GM23338 (cell line): ENCODE results near the gene TMEM208. TPM values are rescaled to one million over a fixed set of nuclear protein-coding genes. Genes with fewer than 3 reads are reported as not detected.

Source experiments
- ATAC-seq: fragments of 200-7000 bp; cut with Tn5 transposase; 3 replicates; pipeline ENCODE4 v1.9.1; 2020
- DNase-seq: peaks from one replicate; pipeline ENCODE4 v3.0.0-alpha.2; 2015; ENCODE audit warnings: low spot score
- H2AFZ ChIP-seq: fragments of 200-600 bp; sonication (generic); 2 replicates; pipeline ENCODE4 v1.8.0; 2016; ENCODE audit warnings: antibody characterized with exemption, mild to moderate bottlenecking, moderate library complexity
- H3F3A ChIP-seq: fragments of 200-600 bp; sonication (generic); replicated peaks from 2 replicates; pipeline ENCODE4 v1.8.0; 2017; ENCODE audit warnings: antibody characterized with exemption, mixed run types, low read depth
- H3K27ac ChIP-seq: fragments of 200-600 bp; sonication (generic); 2 replicates; pipeline ENCODE4 v1.6.1; 2016; ENCODE audit warnings: low read depth
- H3K27me3 ChIP-seq: fragments of 200-600 bp; sonication (generic); 2 replicates; pipeline ENCODE4 v1.8.0; 2016; ENCODE audit warnings: mild to moderate bottlenecking, mixed run types, moderate library complexity; ENCODE audit not compliant: insufficient read depth
- H3K36me3 ChIP-seq: fragments of 200-600 bp; sonication (generic); 2 replicates; pipeline ENCODE4 v1.8.0; 2016; ENCODE audit warnings: mild to moderate bottlenecking; ENCODE audit not compliant: insufficient read depth
- H3K4me1 ChIP-seq: fragments of 200-600 bp; sonication (generic); 2 replicates; pipeline ENCODE4 v1.8.0; 2016; ENCODE audit warnings: mild to moderate bottlenecking, moderate library complexity; ENCODE audit not compliant: insufficient read depth
- H3K4me2 ChIP-seq: fragments of 200-600 bp; sonication (generic); 2 replicates; pipeline ENCODE4 v1.7.1; 2017; ENCODE audit warnings: mixed run types
- H3K4me3 ChIP-seq: fragments of 200-600 bp; sonication (generic); 2 replicates; pipeline ENCODE4 v1.6.1; 2016; ENCODE audit warnings: mixed run types
- H3K79me2 ChIP-seq: fragments of 200-600 bp; sonication (generic); replicated peaks from 2 replicates; pipeline ENCODE4 v1.8.0; 2017; ENCODE audit warnings: mild to moderate bottlenecking; ENCODE audit not compliant: insufficient read depth
- H3K9me2 ChIP-seq: fragments of 200-600 bp; sonication (generic); 2 replicates; pipeline ENCODE4 v1.8.0; 2017; ENCODE audit not compliant: insufficient read depth
- H4K20me1 ChIP-seq: fragments of 200-600 bp; sonication (generic); replicated peaks from 2 replicates; pipeline ENCODE4 v1.8.0; 2017; ENCODE audit warnings: mild to moderate bottlenecking; ENCODE audit not compliant: insufficient read depth
- H3K27ac Mint-ChIP-seq: 2 replicates; pipeline ENCODE4 v1.8.0; 2020; ENCODE audit warnings: inconsistent platforms, mild to moderate bottlenecking, moderate library complexity, mixed read lengths
- H3K27me3 Mint-ChIP-seq: 3 replicates; pipeline ENCODE4 v1.8.0; 2022; ENCODE audit warnings: low read depth, mild to moderate bottlenecking, moderate library complexity, mixed read lengths, inconsistent platforms; ENCODE audit not compliant: insufficient read depth, poor library complexity
- H3K36me3 Mint-ChIP-seq: 3 replicates; pipeline ENCODE4 v1.8.0; 2021; ENCODE audit warnings: low read depth, mild to moderate bottlenecking, inconsistent platforms, moderate library complexity, mixed read lengths
- H3K4me1 Mint-ChIP-seq: 3 replicates; pipeline ENCODE4 v1.8.0; 2020; ENCODE audit warnings: mild to moderate bottlenecking, inconsistent platforms, mixed read lengths
- H3K4me3 Mint-ChIP-seq: 3 replicates; pipeline ENCODE4 v1.8.0; 2021; ENCODE audit warnings: moderate library complexity, mild to moderate bottlenecking, inconsistent platforms, mixed read lengths
- H3K9me3 Mint-ChIP-seq: 3 replicates; pipeline ENCODE4 v1.8.0; 2020; ENCODE audit warnings: moderate library complexity, mild to moderate bottlenecking, inconsistent platforms, mixed read lengths
- EZH2 ChIP-seq: fragments of 200-600 bp; sonication (generic); IDR thresholded peaks from one replicate; pipeline ENCODE4 v1.8.0; 2017; ENCODE audit warnings: antibody characterized with exemption, mild to moderate bottlenecking, low read depth; ENCODE audit not compliant: unreplicated experiment
- EZH2phosphoT487 ChIP-seq: fragments of 200-600 bp; sonication (generic); IDR thresholded peaks from one replicate; pipeline ENCODE4 v1.8.1; 2018; ENCODE audit warnings: antibody characterized with exemption; ENCODE audit not compliant: unreplicated experiment
- JUNB ChIP-seq: IDR thresholded peaks from one replicate; pipeline ENCODE4 v1.6.1; 2016; ENCODE audit warnings: antibody characterized with exemption; ENCODE audit not compliant: unreplicated experiment
- NANOG ChIP-seq: IDR thresholded peaks from 2 replicates; pipeline ENCODE4 v1.6.1; 2016; ENCODE audit warnings: antibody characterized with exemption, borderline replicate concordance
- polyA plus RNA-seq: library from polyadenylated mRNA; unstranded; fragments of >200 nt; fragmentation: Nextera tagmentation; extraction: Ambion mirVana; gene quantifications from 2 replicates; pipeline ENCODE4 v1.2.1, GENCODE V29; 2016
- total RNA-seq: library from RNA; depleted of rRNA; stranded (reverse); fragments of >200 nt; shearing (Covaris generic); gene quantifications from 2 replicates; pipeline ENCODE4 v1.2.3, GENCODE V29; 2014
- TF ChIP-seq, protein P1 (sequence below), 2 experiments: fragments of 200-600 bp in 1 of 2; sonication (generic) in 1 of 2; conservative IDR thresholded peaks; 2 replicates each; pipeline versions ENCODE4 v1.5.1 to v1.6.1; 2016 to 2017; ENCODE audit warnings: antibody characterized with exemption in 2 of 2, low read depth in 2 of 2, mild to moderate bottlenecking in 2 of 2, moderate library complexity in 1 of 2
- TF ChIP-seq, protein P2 (sequence below): IDR thresholded peaks from 2 replicates; pipeline ENCODE4 v1.6.1; 2016; ENCODE audit warnings: antibody characterized with exemption
- TF ChIP-seq, protein P3 (sequence below): fragments of 250-450 bp; sonication (Bioruptor Pico); IDR thresholded peaks from 2 replicates; pipeline ENCODE4 v1.5.0; 2020; ENCODE audit warnings: mild to moderate bottlenecking, moderate library complexity

TMEM208 gene
- total and polyA plus RNA-seq, 2 experiments from 2014 or later: 23.2 to 82.3 TPM

DNA sequence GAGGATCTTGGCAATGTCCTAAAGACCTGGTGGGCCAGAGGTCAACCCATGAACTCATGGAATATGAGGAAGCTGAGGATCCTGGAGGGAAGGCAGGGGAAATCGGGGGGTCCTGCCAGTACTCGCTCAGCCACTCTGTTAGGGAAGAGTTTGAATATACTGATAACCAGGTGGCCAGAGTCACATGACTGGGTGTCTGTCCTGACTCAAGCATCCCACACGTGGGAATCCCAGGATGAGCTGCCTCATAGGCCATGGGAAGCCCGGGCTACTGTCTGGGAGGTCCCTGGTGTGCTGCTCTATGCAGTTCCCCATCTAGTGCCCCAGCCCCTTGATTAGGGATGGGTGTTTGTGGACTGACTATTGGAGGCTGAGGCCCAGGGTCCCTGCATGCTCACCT lies 38.6 kb upstream of the TMEM208 start:
- H3K27me3 ChIP-seq: peaks cover 28% of the 10 kb centered on the region
- H3F3A ChIP-seq: 0 out of 2 replicates have a peak, but pooled peaks cover 6% of the 10 kb centered on the region
- H3K36me3 ChIP-seq: no peaks in the 10 kb centered on the region
- H3K4me3 Mint-ChIP-seq: no peak overlapping the region
- ATAC-seq (no peak), DNase-seq (no peak)
- no peak overlapping the region for H3K27ac Mint-ChIP-seq
- peaks cover 12% of the 10 kb centered on the region for H3K79me2 ChIP-seq
- no peaks in the 10 kb centered on the region; the same call in 2 of the 3 replicates for H3K9me3 Mint-ChIP-seq
- no peaks in the 10 kb centered on the region for H3K9me2 ChIP-seq
- peaks cover 6% of the 10 kb centered on the region for H4K20me1 ChIP-seq
- H3K4me3 ChIP-seq: no peak overlapping the region
- H3K4me1 Mint-ChIP-seq: peaks cover 28% of the 10 kb centered on the region
- H3K36me3 Mint-ChIP-seq: peaks cover 5% of the 10 kb centered on the region; the same call in 2 of the 3 replicates
- H3K4me1 ChIP-seq: peaks cover 18% of the 10 kb centered on the region; the same call in 1 of the 2 replicates
- no peak overlapping the region for H2AFZ ChIP-seq
- no peak overlapping the region for H3K4me2 ChIP-seq
- peaks cover 32% of the 10 kb centered on the region for H3K27me3 Mint-ChIP-seq
- TF ChIP-seq EZH2phosphoT487 (no peak), JUNB (no peak), EZH2 (no peak), NANOG (no peak)
- TF ChIP-seq, protein P1, sequence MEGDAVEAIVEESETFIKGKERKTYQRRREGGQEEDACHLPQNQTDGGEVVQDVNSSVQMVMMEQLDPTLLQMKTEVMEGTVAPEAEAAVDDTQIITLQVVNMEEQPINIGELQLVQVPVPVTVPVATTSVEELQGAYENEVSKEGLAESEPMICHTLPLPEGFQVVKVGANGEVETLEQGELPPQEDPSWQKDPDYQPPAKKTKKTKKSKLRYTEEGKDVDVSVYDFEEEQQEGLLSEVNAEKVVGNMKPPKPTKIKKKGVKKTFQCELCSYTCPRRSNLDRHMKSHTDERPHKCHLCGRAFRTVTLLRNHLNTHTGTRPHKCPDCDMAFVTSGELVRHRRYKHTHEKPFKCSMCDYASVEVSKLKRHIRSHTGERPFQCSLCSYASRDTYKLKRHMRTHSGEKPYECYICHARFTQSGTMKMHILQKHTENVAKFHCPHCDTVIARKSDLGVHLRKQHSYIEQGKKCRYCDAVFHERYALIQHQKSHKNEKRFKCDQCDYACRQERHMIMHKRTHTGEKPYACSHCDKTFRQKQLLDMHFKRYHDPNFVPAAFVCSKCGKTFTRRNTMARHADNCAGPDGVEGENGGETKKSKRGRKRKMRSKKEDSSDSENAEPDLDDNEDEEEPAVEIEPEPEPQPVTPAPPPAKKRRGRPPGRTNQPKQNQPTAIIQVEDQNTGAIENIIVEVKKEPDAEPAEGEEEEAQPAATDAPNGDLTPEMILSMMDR (conservative IDR thresholded peaks at IDR 0.05; ENCODE audit: low read depth in 2 of 2): no peak
- TF ChIP-seq, protein P2, sequence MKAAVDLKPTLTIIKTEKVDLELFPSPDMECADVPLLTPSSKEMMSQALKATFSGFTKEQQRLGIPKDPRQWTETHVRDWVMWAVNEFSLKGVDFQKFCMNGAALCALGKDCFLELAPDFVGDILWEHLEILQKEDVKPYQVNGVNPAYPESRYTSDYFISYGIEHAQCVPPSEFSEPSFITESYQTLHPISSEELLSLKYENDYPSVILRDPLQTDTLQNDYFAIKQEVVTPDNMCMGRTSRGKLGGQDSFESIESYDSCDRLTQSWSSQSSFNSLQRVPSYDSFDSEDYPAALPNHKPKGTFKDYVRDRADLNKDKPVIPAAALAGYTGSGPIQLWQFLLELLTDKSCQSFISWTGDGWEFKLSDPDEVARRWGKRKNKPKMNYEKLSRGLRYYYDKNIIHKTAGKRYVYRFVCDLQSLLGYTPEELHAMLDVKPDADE: no peak
- TF ChIP-seq, protein P3, sequence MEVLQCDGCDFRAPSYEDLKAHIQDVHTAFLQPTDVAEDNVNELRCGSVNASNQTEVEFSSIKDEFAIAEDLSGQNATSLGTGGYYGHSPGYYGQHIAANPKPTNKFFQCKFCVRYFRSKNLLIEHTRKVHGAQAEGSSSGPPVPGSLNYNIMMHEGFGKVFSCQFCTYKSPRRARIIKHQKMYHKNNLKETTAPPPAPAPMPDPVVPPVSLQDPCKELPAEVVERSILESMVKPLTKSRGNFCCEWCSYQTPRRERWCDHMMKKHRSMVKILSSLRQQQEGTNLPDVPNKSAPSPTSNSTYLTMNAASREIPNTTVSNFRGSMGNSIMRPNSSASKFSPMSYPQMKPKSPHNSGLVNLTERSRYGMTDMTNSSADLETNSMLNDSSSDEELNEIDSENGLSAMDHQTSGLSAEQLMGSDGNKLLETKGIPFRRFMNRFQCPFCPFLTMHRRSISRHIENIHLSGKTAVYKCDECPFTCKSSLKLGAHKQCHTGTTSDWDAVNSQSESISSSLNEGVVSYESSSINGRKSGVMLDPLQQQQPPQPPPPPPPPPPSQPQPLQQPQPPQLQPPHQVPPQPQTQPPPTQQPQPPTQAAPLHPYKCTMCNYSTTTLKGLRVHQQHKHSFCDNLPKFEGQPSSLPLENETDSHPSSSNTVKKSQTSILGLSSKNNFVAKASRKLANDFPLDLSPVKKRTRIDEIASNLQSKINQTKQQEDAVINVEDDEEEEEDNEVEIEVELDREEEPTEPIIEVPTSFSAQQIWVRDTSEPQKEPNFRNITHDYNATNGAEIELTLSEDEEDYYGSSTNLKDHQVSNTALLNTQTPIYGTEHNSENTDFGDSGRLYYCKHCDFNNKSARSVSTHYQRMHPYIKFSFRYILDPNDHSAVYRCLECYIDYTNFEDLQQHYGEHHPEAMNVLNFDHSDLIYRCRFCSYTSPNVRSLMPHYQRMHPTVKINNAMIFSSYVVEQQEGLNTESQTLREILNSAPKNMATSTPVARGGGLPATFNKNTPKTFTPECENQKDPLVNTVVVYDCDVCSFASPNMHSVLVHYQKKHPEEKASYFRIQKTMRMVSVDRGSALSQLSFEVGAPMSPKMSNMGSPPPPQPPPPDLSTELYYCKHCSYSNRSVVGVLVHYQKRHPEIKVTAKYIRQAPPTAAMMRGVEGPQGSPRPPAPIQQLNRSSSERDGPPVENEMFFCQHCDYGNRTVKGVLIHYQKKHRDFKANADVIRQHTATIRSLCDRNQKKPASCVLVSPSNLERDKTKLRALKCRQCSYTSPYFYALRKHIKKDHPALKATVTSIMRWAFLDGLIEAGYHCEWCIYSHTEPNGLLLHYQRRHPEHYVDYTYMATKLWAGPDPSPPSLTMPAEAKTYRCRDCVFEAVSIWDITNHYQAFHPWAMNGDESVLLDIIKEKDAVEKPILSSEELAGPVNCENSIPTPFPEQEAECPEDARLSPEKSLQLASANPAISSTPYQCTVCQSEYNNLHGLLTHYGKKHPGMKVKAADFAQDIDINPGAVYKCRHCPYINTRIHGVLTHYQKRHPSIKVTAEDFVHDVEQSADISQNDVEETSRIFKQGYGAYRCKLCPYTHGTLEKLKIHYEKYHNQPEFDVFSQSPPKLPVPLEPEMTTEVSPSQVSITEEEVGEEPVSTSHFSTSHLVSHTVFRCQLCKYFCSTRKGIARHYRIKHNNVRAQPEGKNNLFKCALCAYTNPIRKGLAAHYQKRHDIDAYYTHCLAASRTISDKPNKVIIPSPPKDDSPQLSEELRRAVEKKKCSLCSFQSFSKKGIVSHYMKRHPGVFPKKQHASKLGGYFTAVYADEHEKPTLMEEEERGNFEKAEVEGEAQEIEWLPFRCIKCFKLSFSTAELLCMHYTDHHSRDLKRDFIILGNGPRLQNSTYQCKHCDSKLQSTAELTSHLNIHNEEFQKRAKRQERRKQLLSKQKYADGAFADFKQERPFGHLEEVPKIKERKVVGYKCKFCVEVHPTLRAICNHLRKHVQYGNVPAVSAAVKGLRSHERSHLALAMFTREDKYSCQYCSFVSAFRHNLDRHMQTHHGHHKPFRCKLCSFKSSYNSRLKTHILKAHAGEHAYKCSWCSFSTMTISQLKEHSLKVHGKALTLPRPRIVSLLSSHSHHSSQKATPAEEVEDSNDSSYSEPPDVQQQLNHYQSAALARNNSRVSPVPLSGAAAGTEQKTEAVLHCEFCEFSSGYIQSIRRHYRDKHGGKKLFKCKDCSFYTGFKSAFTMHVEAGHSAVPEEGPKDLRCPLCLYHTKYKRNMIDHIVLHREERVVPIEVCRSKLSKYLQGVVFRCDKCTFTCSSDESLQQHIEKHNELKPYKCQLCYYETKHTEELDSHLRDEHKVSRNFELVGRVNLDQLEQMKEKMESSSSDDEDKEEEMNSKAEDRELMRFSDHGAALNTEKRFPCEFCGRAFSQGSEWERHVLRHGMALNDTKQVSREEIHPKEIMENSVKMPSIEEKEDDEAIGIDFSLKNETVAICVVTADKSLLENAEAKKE: no peak
- H3K27ac ChIP-seq: no peak overlapping the region
